Measurements from ENCODE around the gene TMEM53.

DNA sequence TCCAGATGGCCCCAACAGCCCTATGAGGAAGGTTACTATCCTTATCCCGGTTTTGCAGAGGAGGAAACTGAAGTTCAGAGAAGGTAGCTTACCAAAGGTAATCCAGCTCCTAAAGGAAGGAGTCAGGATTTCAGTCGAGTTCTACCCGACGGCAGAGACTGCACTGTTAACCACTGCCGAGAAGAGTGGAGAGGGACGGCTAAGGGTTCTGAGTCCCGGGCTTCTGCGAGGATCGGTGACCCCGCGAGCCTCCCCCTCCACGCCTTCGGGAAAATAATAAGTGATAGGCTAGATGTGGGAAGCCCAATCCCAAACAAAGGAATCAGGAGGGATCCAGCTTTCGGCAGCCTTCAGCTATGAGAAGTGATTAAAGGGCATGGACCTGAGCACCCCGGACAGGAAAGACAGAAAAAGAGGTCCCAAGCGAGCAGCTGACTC is 587 bp downstream of the TMEM53 start:
- TF ChIP-seq POLR2A (IDR thresholded peaks at IDR 0.05; ENCODE audit: low read depth, low read length) = peak; percentile 9; the same call in 1 of the 2 replicates
- TF ChIP-seq POLR2AphosphoS5 (IDR thresholded peaks at IDR 0.05; ENCODE audit: low read depth, low read length) = 0 out of 2 replicates have a peak, but pooled peaks have one; percentile 14

Data from GM12892 (cell line).